Measurements from ENCODE around the gene PRKCZ.

PRKCZ gene

GRCh38 chr1:2214541-2215241, 164.5 kb downstream of the PRKCZ start:
- no peak for DNase-seq

- DNase-seq = no peak
These were observed 165.1 kb downstream of the PRKCZ start for GRCh38 chr1:2215329-2215728.

- DNase-seq = no peak
These were observed 165.9 kb downstream of the PRKCZ start for GRCh38 chr1:2215909-2216766.

GRCh38 chr1:2216767-2217058, 166.5 kb downstream of the PRKCZ start:
- no peak for DNase-seq

- DNase-seq = no peak
These were observed 171.1 kb downstream of the PRKCZ start for GRCh38 chr1:2221271-2221670.

- no peak for DNase-seq
These were observed 174.0 kb downstream of the PRKCZ start for GRCh38 chr1:2224170-2224584.

- DNase-seq = no peak
These were observed 174.6 kb downstream of the PRKCZ start for GRCh38 chr1:2224631-2225428.

- no peak for DNase-seq
These were observed 176.5 kb downstream of the PRKCZ start for GRCh38 chr1:2226525-2227345.

- peak; percentile 89 for DNase-seq
These were observed 177.3 kb downstream of the PRKCZ start for GRCh38 chr1:2227346-2228156.

GRCh38 chr1:2228157-2228594, 178.0 kb downstream of the PRKCZ start, which contains the start of gene SKI:
SKI (plus strand) TSS chr1:2228319; CDS start chr1:2228767, 448 bp downstream.
- DNase-seq = no peak

- no peak for DNase-seq
These were observed 178.5 kb downstream of the PRKCZ start for GRCh38 chr1:2228694-2229036.

- DNase-seq = peak; percentile 29
These were observed 179.0 kb downstream of the PRKCZ start for GRCh38 chr1:2229037-2229864.

GRCh38 chr1:2229911-2230731, 179.9 kb downstream of the PRKCZ start:
- no peak for DNase-seq

GRCh38 chr1:2230781-2231531, 180.7 kb downstream of the PRKCZ start:
- no peak for DNase-seq

GRCh38 chr1:2231532-2232254, 181.5 kb downstream of the PRKCZ start:
- DNase-seq = peak; percentile 77

GRCh38 chr1:2232255-2232915, 182.2 kb downstream of the PRKCZ start:
- no peak for DNase-seq

- no peak for DNase-seq
These were observed 182.8 kb downstream of the PRKCZ start for GRCh38 chr1:2232916-2233438.

- DNase-seq = no peak
These were observed 183.3 kb downstream of the PRKCZ start for GRCh38 chr1:2233468-2233867.

All from MV-4-11 (cell line).